GM21515 (cell line): ENCODE measurements around the gene PSMC5.
"Not testable (repeated sequence)": the region's sequence is repeated elsewhere in the genome, so short reads cannot be mapped to it uniquely, and the experiment has no call there.

ENCODE experiments used
- ATAC-seq: cut with Tn5 transposase; IDR thresholded peaks from one replicate; pipeline ENCODE4 v1.9.1; 2021; ENCODE audit not compliant: unreplicated experiment

Gene PSMC5

DNA sequence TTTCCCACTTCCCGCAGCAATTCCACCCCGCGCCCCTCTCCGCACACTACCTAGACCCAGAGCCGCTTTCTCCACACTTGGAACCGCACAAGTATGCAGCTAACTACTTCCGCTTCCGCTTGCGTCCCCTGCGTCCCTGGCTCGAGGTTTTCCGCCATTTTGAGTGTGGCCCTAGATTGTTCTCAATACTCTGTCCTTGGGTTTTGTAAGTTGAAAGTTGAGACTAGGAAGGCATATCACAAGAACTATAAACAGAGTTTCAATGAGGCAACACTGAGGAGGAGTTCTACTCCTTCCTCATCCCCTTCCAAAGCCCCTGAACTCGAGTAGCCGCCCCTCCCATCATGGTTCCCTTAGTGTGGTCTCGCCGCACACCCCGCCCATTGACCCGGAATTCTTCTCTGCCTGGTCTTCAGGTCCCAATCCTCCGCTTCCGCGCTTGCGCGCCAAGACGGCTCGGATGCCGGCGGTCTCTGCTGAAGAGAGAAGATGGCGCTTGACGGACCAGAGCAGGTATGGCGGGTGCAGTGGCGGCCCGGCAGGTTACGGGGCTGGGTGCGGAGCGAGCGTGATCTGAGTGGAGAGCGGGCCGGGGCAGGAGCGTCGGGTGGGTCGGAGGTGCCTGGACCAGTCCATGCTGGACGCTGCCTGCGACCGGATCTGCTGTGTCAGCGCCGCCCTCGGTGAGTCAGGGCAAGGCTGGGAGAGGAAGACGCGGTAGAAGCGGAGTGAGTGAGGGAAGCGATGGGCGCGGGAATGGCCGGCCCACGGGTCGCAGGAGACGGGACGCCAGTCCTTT is at the start of gene PSMC5, which contains the start of gene FTSJ3:
Gene PSMC5, plus strand, starts transcription at position 430 of the 799 bp plus-strand sequence. Its CDS starts 60 bp downstream, at position 490.
Gene FTSJ3, minus strand, starts transcription at position 662 of the 799 bp plus-strand sequence. CDS start 761 bp downstream, outside the sequence.
- ATAC-seq, result peak; percentile 80

DNA sequence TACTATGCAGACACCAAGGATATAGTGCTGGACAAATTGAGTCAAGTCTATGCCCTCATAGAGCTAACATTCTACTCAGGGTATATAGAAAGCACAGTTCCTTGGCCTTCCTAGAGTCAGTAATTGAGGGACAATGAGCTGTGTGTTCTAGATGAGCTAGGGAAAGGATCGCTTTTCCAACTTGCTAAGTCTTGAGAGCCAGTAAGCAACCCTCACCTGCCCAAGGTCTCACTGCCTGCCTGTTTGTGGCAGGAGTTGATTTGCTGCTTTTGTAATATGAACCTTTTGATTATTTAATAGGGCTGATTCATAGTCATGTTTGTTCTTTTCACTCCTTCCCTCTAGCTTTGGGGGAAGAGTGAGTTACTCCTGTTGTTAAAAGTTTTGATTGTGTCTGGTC is 46.7 kb upstream of the PSMC5 start:
- ATAC-seq, result no peak

DNA sequence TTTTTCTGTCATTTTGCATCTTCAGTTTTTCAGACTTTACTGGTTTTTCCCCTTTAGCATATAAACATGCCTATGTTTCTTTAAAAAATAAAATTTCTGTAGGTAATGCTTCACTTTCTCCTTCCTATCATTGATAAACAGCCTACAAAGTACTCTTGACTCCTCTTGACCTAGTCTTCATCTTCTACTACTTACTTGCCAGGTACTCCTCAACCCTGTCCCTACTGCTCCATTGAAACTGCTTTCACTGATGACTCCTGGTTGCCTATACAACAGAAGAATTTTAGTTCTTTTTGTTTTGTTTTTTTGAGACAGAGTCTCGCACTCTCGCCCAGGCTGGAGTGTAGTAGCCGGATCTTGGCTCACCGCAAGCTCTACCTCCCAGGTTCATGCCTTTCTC is 46.3 kb upstream of the PSMC5 start:
- no peak for ATAC-seq

DNA sequence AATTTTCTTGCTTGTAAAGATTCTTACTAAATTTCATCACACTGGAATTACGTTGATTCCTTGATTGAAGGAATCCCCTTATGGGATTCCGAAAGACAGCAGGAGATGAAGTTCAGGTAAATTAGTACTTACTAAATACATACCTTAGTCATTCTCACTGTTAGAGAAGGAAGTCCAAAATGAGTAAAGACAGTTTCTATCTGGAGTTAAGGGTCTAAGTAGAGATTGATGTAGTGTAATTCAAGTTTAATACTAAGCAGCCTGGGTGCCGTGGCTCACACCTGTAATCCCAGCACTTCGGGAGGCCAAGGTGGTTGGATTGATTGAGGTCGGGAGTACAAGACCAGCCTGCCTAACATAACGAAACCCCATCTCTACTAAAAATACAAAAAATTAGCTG is 43.7 kb upstream of the PSMC5 start:
- ATAC-seq, result no peak

DNA sequence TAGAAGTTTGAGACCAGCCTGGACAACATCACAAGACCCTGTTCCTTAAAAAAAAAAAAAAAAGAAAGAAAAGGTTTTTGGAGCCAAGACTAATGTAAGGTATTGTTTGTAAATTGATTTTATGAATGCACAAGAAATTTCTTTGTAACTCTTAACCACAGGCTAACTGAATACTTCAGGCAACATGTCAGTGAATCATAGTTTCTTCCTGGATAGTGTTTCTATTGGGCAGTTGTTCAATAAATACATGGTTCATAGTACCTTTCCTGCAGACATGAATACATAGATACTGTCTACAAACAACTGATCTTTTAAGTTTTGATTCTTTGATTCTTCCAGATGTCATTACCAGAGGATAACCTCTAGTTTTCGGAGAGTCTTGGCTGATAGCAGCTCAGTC is 41.7 kb upstream of the PSMC5 start:
- ATAC-seq, result no peak

DNA sequence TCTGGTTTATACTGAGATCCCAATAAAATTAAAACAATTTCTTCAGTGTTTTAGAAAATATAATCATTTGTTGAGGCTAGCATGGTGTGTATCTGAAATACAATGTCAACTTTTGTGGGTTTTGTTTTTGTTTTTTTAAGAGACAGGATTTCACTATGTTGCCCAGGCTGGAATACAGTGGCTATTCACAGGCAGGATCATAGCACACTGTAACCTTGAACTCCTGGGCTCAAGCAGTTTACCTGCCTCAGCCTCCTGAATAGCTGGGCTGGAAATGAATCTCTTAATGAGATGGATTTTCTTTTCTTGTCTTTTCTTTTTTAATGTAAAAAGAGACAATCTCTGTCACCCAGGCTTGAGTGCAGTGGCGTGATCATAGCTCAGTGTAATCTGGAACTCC is 41.1 kb upstream of the PSMC5 start:
- no peak for ATAC-seq

DNA sequence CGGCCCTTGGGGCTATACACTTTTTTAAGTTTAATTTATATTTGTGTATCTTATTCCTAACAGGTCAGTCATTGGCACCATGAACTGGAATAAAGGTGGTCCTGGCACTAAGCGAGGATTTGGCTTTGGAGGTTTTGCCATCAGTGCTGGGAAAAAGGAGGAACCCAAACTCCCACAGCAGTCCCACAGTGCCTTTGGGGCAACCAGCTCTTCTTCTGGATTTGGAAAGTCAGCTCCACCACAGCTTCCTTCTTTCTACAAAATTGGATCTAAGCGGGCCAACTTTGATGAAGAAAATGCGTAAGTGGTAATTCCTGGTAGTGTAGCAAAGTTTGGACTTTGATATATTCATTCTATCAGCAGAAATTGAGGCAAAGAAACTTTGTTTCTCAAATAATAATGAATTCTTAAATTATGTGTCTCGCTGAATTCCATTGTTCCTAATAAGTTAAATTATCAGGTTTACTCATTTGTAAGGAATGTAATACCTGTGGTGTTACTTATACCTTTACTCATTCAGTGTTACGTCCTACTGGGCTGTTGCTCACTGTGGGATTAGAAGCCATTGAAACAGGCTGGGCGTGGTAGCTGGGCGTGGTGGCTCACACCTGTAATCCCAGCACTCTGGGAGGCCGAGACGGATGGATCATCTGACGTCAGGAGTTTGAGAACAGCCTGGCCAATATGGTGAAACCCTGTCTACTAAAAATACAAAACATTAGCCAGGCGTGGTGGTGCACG is 40.1 kb upstream of the PSMC5 start:
- ATAC-seq, result no peak

DNA sequence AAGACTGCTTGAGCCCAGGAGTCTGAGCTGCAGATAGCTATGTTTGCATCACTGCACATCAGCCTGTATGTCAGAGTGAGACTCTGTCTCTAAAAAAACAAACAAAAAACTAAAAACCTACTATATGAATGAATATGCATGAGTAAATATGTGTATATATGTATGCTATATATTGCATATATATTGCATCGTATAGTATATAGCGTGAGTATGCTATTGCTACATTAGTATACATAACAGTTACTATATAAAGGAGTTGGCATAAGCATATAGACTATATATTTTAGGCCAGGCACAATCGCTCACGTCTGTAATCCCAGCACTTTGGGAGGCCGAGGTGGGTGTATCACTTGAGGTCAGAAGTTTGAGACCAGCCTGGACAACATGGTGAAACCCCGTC is 37.2 kb upstream of the PSMC5 start:
- ATAC-seq, result no peak

DNA sequence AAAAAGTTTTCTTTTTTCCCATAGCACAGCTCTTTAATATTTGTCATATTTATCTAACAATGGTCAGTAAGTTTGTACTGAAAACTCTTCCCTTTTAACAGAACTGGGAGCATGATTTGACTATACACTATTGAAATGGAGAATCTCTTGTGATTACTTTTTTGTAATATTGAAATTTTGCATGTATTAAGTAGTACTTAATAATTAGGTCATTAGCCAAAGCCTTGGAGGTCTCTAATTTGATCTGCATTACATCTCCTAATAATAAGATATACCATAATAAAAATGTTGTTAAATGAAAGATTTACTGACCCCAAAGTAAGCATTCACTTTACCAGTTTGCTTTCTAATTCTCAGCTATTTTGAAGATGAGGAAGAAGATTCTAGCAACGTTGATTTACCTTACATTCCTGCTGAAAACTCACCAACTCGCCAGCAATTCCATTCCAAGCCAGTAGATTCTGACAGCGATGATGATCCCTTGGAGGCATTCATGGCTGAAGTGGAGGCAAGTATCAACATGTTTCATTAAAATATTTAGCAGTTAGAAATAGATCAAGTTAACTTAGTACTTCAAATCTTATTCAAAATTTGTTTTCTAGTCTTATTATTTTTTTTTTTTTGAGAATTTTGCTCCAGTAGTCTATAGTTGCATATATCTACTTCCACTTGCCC is 35.0 kb upstream of the PSMC5 start:
- ATAC-seq, result no peak

DNA sequence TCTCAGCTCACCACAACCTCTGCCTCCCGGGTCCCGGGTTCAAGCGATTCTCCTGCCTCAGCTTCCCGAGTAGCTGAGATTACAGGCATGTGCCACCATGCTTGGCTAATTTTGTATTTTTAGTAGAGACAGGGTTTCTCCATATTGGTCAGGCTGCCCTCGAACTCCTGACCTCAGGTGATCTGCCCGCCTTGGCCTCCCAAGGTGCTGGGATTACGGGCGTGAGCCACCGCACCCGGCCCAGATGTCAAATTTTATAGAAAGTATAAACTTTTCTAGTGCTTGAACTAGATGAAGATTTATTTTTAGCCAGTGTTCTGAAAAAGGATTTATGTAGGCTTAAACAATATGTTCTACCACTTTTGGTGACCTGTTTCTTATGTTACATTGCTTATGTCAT is 30.9 kb upstream of the PSMC5 start:
- ATAC-seq, result not testable (repeated sequence)

DNA sequence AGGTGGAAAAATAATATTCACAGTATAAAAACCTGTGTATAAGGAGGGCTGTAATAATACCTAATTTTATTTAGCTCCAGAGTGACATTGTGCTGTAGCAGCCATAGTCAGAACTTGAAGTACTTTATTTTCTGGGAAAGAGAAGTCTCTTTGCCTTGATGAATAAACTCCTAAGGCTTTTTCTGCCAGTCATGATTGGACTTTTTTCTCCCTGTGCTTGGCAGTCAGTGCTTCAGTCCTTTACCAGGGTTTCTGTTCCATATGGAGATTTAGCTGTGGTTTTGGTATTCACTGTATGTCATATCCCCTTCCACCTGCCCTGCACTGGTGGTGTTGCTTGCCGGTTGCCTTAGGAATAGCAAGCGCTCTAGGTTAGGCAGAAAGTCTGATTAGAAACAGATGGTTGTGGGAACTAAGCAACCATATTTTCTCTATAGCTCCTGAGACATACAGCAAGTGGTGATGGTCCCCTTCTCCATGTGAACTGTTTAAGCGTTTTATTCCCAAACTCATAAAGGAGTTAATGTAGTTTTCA is 28.6 kb upstream of the PSMC5 start:
- ATAC-seq, result no peak

DNA sequence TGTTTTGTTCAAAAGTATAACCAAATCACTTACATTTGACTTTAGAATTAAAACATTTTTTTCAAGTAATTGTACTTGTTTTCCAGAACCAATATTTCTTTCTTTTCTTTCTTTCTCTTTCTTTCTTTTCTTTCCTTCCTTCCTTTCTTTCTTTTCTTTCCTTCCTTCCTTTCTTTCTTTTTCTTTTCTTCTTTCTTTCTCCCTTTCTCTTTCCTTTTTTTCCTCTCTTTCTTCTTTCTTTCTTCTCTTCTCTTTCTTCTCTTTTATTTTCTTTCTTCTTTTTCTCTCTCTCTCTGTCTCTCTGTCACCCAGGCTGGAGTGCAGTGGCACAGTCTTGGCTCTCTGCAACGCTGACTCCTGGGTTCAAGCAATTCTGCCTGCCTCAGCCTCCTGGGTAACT is 26.4 kb upstream of the PSMC5 start:
- no peak for ATAC-seq

DNA sequence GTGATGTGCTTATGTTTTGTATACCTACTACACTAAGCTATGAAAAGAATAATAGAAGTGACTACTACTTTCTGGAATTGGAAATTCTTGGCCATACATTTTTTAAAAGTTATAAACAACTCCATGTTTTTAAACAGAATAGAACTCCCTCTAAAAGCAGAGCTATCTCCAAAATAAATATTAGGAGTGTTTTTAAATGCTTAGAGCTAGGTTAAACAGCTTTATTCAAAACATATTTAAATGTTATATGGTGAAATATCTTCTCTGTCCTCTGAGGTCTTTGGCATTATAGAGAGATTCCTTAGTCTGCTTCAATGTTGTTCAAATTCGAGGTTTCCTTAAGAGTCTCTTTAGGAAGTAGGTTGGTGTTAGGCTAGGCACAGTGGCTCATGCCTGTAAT is 22.9 kb upstream of the PSMC5 start:
- ATAC-seq, result no peak

DNA sequence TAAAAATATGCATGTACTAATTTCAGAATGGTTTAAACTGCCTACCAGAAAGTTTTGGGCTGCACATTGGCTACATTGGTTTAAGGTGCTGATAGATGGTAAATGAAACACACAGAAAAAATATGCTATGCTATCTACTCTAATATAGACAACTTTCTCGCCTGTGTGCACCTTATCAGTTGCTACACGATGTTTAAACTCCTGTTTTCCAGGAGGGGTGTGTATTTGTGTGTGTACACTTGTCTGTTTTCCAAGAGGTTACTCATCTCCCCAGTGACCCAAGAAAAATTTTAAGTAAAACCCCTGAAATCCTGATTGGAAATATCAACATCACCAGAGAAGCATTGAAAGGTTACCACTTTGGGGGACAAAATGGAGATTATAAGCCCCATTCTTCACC is 21.6 kb upstream of the PSMC5 start:
- ATAC-seq, result no peak

DNA sequence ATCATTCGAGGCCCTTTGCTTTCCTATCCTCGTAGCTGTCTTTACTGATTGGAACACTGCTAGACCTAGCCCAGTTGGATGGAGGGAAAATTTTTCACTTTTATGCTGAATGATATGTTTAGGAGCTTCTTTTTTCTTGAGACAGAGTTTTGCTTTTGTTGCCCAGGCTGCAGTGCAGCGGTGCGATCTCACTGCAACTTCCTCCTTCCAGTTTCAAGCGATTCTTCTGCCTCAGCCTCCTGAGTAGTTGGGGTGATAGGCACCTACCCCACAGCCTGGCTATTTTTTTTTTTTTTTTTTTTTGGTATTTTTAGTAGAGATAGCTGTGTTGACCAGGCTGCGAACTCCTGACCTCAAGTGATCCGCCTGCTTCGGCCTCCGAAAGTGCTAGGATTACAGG is 17.3 kb upstream of the PSMC5 start:
- ATAC-seq, result no peak

DNA sequence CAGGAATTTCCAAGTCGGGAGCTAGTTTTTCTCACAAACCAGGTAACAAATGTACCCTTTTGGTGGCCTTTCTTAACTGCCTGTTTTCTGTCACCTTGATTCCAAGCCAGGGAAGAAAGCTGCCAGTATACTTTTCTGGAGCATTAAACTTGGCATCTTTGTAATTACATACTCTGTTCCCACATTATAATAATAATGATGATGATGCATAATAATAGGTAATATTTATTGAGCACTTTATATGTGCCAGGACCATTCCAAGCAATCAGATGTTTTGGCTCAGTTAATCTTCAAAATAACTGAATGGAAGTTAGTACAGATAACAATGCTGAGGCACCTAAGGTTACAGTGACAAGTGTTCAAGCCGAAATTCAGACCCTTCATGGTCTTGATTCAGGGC is 11.1 kb upstream of the PSMC5 start:
- no peak for ATAC-seq

DNA sequence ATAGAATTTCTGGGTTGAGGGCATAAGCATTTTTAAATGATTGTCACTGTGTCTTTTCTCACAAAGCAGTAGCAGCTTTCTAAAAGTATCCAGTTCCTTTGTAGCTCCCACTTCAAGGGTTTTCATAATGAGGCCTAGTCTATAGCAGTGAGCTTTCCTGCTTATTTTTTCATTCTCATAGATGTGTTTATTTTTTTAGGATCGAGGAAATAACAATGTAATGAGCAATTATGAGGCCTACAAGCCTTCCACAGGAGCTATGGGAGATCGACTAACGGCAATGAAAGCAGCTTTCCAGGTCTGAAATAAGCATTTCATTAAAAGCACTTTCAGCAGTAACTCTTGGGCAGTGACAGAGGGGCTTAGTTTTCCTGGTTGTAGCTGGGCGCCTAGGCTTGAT is 10.6 kb upstream of the PSMC5 start:
- ATAC-seq, result no peak

DNA sequence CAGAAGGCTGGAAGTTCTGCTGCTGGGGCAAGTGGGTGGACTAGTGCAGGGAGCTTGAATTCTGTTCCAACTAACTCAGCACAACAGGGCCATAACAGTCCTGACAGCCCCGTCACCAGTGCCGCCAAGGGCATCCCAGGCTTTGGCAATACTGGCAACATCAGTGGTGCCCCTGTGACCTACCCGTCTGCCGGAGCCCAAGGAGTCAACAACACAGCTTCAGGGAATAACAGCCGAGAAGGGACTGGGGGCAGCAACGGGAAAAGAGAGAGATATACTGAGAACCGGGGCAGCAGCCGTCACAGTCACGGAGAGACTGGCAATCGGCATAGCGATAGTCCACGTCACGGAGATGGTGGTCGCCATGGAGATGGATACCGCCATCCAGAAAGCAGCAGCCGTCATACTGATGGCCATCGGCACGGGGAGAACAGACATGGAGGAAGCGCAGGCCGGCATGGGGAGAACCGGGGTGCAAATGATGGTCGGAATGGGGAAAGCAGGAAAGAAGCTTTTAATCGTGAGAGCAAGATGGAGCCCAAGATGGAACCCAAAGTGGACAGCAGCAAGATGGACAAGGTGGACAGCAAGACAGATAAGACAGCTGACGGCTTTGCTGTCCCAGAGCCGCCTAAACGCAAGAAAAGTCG is 9.4 kb upstream of the PSMC5 start:
- ATAC-seq, result no peak

DNA sequence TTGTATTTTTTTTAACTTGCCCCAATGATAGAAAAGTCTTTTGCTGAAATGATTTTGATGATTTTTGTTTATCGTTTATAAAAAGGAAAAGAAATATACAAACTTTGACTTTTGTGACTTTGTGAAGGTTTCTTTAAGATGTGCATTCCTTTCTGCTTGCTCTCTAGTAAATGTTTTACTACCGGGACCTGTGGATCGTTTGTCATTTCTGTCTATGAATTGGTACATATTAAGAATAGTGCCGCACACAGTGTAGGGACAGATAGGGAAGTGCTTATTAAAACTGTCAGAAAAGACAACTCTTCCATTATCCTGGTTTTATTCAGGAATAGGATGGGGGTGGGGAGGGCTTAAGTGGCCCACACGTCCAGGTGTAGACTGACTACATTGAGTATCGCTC is 8.1 kb upstream of the PSMC5 start:
- ATAC-seq, result no peak

DNA sequence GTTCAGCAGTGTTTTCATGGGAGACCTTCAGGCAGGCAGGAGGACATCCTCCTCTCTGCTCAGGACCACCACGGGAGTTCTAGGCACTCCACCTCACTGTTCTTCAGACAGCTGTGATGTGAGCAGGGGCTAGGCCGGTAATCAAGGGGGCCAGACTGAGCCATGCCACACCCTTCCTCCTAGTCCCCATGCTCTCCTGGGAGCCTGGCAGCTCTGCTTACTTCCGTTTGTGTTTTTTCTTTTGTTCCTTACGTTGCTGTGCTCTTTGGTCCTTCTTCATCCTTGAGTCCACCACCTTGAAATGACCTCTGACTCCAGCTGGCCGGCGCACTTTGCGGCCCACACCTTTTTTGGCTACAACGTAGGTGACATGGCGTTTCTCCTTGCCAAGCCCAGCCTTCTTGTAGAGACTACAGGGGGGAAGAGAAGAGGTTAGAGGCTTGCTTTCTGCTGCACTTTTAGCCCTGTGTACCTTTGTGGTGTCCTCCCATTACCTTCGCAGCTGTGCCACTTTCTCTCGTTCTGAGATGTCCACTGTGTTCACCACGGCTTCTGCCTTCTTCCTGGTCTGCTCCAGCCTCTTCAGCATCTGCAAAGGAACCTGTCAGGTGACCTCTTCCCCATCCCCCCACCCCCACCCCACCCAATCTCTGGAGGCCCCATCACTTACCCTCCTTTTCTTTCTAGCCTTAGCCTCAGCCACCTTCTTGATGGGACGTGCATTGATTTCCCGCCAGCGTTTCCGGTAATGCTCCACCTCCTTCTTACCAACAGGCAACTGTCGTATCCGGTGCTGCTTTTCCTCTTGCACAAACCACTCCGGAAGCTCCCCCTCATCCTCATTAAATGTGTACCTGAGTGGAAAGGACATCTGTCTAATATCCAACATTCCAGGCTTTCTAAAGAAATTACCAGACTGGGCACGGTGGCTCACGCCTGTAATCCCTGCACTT is 7.4 kb upstream of the PSMC5 start:
- no peak for ATAC-seq
